ENCODE measurements around the gene COMMD6. TPM values are rescaled to one million over a fixed set of nuclear protein-coding genes. Genes with fewer than 3 reads are reported as not detected.

COMMD6 gene
- total and polyA plus RNA-seq, 2 of the 13 experiments (the other 11 are each of a cell fraction or from before 2014, with no cell fraction given), result 97.0 to 164 TPM

DNA sequence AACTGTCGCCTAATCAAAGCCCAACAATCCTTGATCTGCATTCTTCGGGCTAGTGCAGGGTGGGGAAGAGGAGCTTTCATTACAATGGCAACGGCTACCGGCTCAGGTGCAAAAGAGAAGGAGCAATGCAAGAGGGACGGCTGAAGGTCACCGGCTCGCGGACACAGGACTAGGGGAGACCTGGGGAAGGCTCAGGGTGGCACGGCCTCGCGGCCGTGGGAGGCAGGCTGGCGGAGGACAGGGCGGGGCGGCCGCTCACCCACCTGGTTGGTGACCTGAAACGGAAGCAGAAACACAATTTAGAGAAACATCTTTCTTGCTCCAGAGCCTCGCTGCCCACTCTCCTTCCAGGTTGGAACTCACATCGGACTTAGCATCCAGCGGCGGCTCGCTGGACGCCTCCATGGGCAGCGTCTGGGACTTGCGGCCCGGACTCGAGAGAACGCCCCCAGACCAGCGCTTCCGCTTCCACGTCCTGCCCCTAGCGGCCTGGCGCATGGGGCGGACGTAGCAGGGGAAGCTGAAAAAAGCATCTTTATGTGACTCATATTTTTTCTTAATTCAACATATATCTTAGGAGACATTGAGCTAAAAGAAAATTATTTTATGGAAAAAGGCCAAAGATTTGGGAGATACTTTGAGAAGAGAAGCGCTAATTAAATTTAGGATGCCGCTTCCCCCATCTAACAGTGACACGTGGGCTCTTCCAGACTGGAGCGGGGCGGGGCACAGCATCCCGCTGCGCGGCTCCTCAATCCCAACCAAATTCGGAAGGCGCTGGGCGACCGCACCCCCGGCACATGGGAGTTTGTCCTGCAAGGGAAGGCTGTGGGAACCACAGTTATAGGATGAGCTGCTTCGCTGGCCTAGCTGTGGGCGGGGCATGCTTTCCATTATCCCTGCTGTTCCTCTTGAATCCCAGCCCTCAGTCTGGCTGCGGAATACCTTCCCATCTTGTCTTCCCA is at the start of gene COMMD6 (continued):
- TF ChIP-seq ZNF569 (CRISPR knock-in tag; IDR thresholded peaks at IDR 0.05; ENCODE audit: borderline replicate concordance) (no peak), GFI1 (CRISPR knock-in tag; IDR thresholded peaks at IDR 0.05; ENCODE audit: borderline replicate concordance) (peak; percentile 71), PHF20 (CRISPR knock-in tag; IDR thresholded peaks at IDR 0.05) (peak; percentile 84), ERF (CRISPR knock-in tag; IDR thresholded peaks at IDR 0.05) (peak; percentile 73), ATF7-NPFF (CRISPR knock-in tag; IDR thresholded peaks at IDR 0.05; ENCODE audit: low read depth) (peak; percentile 65), HOXD1 (CRISPR knock-in tag; IDR thresholded peaks at IDR 0.05) (0 out of 2 replicates have a peak, but pooled peaks have one; percentile 25), PLRG1 (conservative IDR thresholded peaks at IDR 0.05) (no peak), MED13 (CRISPR knock-in tag; IDR thresholded peaks at IDR 0.05) (peak; percentile 59; the same call in 1 of the 2 replicates), NR2C2 (CRISPR knock-in tag; IDR thresholded peaks at IDR 0.05; ENCODE audit: borderline replicate concordance) (peak; percentile 68; the same call in 1 of the 2 replicates), RBFOX2 (IDR thresholded peaks at IDR 0.05; ENCODE audit: low read depth, low read length) (peak; percentile 87), CHD4 (IDR thresholded peaks at IDR 0.05; ENCODE audit: borderline replicate concordance, low read length) (no peak), ZFP41 (CRISPR knock-in tag; IDR thresholded peaks at IDR 0.05; ENCODE audit: borderline replicate concordance) (no peak; the same call in 1 of the 2 replicates), ZNF501 (CRISPR knock-in tag; IDR thresholded peaks at IDR 0.05) (peak; percentile 76), SPEN (CRISPR knock-in tag; IDR thresholded peaks at IDR 0.05; ENCODE audit: low read depth) (no peak; the same call in 1 of the 2 replicates), SALL2 (CRISPR knock-in tag; IDR thresholded peaks at IDR 0.05) (peak; percentile 53; the same call in 1 of the 2 replicates), NCOR1 (IDR thresholded peaks at IDR 0.05; ENCODE audit: borderline replicate concordance, low read length) (no peak), KAT7 (CRISPR knock-in tag; IDR thresholded peaks at IDR 0.05; ENCODE audit: borderline replicate concordance) (peak; percentile 65; the same call in 1 of the 2 replicates), AKAP8 (CRISPR knock-in tag; IDR thresholded peaks at IDR 0.05) (no peak)
- TF ChIP-seq, protein P1, sequence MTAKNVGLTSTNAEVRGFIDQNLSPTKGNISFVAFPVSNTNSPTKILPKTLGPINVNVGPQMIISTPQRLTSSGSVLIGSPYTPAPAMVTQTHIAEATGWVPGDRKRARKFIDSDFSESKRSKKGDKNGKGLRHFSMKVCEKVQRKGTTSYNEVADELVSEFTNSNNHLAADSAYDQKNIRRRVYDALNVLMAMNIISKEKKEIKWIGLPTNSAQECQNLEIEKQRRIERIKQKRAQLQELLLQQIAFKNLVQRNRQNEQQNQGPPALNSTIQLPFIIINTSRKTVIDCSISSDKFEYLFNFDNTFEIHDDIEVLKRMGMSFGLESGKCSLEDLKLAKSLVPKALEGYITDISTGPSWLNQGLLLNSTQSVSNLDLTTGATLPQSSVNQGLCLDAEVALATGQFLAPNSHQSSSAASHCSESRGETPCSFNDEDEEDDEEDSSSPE (CRISPR knock-in tag; IDR thresholded peaks at IDR 0.05), result peak; percentile 40
- TF ChIP-seq, protein P2, sequence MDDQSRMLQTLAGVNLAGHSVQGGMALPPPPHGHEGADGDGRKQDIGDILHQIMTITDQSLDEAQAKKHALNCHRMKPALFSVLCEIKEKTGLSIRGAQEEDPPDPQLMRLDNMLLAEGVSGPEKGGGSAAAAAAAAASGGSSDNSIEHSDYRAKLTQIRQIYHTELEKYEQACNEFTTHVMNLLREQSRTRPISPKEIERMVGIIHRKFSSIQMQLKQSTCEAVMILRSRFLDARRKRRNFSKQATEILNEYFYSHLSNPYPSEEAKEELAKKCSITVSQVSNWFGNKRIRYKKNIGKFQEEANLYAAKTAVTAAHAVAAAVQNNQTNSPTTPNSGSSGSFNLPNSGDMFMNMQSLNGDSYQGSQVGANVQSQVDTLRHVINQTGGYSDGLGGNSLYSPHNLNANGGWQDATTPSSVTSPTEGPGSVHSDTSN (CRISPR knock-in tag; IDR thresholded peaks at IDR 0.05; ENCODE audit: borderline replicate concordance), result no peak
- TF ChIP-seq, protein P3, sequence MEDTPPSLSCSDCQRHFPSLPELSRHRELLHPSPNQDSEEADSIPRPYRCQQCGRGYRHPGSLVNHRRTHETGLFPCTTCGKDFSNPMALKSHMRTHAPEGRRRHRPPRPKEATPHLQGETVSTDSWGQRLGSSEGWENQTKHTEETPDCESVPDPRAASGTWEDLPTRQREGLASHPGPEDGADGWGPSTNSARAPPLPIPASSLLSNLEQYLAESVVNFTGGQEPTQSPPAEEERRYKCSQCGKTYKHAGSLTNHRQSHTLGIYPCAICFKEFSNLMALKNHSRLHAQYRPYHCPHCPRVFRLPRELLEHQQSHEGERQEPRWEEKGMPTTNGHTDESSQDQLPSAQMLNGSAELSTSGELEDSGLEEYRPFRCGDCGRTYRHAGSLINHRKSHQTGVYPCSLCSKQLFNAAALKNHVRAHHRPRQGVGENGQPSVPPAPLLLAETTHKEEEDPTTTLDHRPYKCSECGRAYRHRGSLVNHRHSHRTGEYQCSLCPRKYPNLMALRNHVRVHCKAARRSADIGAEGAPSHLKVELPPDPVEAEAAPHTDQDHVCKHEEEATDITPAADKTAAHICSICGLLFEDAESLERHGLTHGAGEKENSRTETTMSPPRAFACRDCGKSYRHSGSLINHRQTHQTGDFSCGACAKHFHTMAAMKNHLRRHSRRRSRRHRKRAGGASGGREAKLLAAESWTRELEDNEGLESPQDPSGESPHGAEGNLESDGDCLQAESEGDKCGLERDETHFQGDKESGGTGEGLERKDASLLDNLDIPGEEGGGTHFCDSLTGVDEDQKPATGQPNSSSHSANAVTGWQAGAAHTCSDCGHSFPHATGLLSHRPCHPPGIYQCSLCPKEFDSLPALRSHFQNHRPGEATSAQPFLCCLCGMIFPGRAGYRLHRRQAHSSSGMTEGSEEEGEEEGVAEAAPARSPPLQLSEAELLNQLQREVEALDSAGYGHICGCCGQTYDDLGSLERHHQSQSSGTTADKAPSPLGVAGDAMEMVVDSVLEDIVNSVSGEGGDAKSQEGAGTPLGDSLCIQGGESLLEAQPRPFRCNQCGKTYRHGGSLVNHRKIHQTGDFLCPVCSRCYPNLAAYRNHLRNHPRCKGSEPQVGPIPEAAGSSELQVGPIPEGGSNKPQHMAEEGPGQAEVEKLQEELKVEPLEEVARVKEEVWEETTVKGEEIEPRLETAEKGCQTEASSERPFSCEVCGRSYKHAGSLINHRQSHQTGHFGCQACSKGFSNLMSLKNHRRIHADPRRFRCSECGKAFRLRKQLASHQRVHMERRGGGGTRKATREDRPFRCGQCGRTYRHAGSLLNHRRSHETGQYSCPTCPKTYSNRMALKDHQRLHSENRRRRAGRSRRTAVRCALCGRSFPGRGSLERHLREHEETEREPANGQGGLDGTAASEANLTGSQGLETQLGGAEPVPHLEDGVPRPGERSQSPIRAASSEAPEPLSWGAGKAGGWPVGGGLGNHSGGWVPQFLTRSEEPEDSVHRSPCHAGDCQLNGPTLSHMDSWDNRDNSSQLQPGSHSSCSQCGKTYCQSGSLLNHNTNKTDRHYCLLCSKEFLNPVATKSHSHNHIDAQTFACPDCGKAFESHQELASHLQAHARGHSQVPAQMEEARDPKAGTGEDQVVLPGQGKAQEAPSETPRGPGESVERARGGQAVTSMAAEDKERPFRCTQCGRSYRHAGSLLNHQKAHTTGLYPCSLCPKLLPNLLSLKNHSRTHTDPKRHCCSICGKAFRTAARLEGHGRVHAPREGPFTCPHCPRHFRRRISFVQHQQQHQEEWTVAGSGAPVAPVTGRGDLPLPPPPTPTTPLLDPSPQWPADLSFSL (CRISPR knock-in tag; IDR thresholded peaks at IDR 0.05), result no peak

Measured in HepG2 (cell line).